HG02938 (cell line): Measurements from ENCODE around the gene ANXA8L1.
"Not testable (repeated sequence)": the region's sequence is repeated elsewhere in the genome, so short reads cannot be mapped to it uniquely, and the experiment has no call there.

ENCODE experiments used
- ATAC-seq: cut with Tn5 transposase; IDR thresholded peaks from one replicate; pipeline ENCODE4 v1.9.1; 2021; ENCODE audit warnings: mild to moderate bottlenecking, moderate library complexity; ENCODE audit not compliant: unreplicated experiment

The ANXA8L1 gene

GRCh38 chr10:46396441-46397279 lies 21.1 kb downstream of the ANXA8L1 start:
- ATAC-seq = not testable (repeated sequence)

- ATAC-seq = not testable (repeated sequence)
These were observed 22.2 kb downstream of the ANXA8L1 start for GRCh38 chr10:46397767-46398166.

GRCh38 chr10:46398212-46398886 lies 22.8 kb downstream of the ANXA8L1 start:
- ATAC-seq = not testable (repeated sequence)

- not testable (repeated sequence) for ATAC-seq
These were observed 34.0 kb downstream of the ANXA8L1 start for GRCh38 chr10:46409556-46409955.

GRCh38 chr10:46411123-46411522 lies 35.5 kb downstream of the ANXA8L1 start:
- ATAC-seq = not testable (repeated sequence)

GRCh38 chr10:46412665-46413064 lies 37.1 kb downstream of the ANXA8L1 start:
- not testable (repeated sequence) for ATAC-seq

GRCh38 chr10:46415291-46415690 lies 39.7 kb downstream of the ANXA8L1 start:
- ATAC-seq = not testable (repeated sequence)

GRCh38 chr10:46418283-46418682 lies 42.7 kb downstream of the ANXA8L1 start:
- not testable (repeated sequence) for ATAC-seq

- not testable (repeated sequence) for ATAC-seq
These were observed 44.2 kb downstream of the ANXA8L1 start for GRCh38 chr10:46419570-46420379.

- not testable (repeated sequence) for ATAC-seq
These were observed 48.0 kb downstream of the ANXA8L1 start for GRCh38 chr10:46423550-46423949.

- not testable (repeated sequence) for ATAC-seq
These were observed 65.4 kb downstream of the ANXA8L1 start for GRCh38 chr10:46440942-46441341.
